GM13977 (cell line): ENCODE measurements around the gene KRTAP9-2.
"Not testable (repeated sequence)": the region's sequence is repeated elsewhere in the genome, so short reads cannot be mapped to it uniquely, and the experiment has no call there.

Experiments used
- DNase-seq: peaks from one replicate; pipeline ENCODE4 v3.0.0; 2012; ENCODE audit warnings: low spot score
- in situ Hi-C: fragments of 300-500 bp; cut with MboI; formaldehyde crosslinking; loops from one replicate; pipeline ENCODE4 v1.12.0; 2022; ENCODE audit warnings: low sequenced_read_pairs, low pct_unique_long_range_greater_than_20kb, mixed read lengths, inconsistent platforms; ENCODE audit not compliant: unreplicated experiment
- TF ChIP-seq, protein P1 (sequence below): IDR thresholded peaks from 2 replicates; pipeline ENCODE4 v1.5.1; 2012; ENCODE audit warnings: mild to moderate bottlenecking, control low read depth; ENCODE audit not compliant: insufficient read depth; ENCODE audit errors: extremely low read depth, missing control alignments

KRTAP9-2 gene

DNA sequence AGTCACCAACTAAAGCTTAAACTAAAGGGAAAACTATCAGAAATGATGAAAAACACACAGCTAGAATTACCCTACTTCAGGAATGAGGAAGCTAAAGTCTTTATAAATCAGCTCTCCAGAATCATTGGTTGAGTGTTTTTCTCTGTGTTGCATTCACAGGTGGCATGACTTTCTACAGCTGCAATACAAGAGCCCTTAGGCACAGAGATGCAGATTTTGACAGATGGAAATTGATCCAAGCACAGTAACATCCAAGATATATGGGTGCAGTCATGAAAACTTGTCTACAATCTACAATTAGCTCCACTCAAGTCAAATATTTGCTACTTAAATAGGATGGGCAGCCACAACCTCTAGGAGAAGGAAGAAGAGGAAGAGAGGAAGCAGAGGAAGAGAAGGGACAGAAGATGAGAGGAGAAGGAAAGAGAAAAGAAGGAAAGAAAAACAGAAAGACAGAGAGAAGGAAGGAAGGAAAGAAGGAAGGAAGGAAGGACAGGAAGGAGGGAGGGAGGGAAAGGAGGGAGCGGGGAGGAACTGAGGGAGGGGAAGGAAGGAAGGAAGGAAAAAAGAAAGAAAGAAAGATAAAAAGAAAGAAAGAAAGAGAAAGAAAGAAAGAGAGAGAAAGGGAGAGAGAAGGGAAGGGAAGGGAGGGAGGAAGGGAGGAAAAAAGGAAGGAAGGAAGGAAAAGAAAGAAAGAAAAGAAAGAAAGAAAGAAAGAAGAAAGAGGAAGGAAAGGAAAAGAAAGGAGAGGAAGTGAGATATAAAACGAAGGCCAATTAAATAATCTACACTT is 20.7 kb downstream of the KRTAP9-2 start:
- DNase-seq, in situ Hi-C loops: not testable (repeated sequence)

DNA sequence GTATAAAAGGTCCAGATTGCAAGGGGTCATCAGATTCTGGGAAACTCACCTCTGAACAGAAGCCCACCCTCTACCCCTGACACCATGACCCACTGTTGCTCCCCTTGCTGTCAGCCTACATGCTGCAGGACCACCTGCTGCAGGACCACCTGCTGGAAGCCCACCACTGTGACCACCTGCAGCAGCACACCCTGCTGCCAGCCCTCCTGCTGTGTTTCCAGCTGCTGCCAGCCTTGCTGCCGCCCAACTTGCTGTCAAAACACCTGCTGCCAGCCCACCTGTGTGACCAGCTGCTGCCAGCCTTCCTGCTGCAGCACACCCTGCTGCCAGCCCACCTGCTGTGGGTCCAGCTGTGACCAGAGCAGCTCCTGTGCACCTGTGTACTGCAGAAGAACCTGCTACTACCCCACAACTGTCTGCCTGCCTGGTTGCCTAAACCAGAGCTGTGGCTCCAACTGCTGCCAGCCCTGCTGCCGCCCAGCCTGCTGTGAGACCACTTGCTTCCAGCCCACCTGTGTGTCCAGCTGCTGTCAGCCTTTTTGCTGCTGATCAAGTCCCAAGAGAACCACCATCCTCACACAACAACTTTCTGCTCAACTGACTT is 23.3 kb downstream of the KRTAP9-2 start, which contains the start of gene KRTAP9-4:
Gene KRTAP9-4 (plus strand): TSS at position 51 of the 604 bp plus-strand sequence. CDS start 34 bp downstream, at position 85.
- DNase-seq, in situ Hi-C loops: not testable (repeated sequence)

DNA sequence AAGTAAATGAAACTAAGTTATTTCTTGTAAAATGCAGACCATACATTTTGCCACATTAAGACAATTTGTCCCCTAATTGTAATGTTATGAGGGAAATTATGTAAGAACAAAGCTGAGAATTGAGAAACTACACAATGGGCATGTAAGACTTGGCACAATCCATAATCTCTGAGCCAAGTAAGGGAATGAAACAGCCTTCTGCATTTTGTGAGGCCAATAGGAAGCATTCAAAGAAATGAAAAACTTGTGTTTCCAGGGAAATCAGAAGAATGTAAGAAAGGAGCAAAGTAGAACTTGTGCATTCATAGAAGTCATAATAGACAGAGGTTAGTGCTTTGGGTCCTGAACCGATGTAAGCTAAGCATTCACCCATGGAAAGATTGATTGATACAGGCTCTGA is 24.8 kb downstream of the KRTAP9-2 start:
- in situ Hi-C loops = no loop called here
- TF ChIP-seq, protein P1, sequence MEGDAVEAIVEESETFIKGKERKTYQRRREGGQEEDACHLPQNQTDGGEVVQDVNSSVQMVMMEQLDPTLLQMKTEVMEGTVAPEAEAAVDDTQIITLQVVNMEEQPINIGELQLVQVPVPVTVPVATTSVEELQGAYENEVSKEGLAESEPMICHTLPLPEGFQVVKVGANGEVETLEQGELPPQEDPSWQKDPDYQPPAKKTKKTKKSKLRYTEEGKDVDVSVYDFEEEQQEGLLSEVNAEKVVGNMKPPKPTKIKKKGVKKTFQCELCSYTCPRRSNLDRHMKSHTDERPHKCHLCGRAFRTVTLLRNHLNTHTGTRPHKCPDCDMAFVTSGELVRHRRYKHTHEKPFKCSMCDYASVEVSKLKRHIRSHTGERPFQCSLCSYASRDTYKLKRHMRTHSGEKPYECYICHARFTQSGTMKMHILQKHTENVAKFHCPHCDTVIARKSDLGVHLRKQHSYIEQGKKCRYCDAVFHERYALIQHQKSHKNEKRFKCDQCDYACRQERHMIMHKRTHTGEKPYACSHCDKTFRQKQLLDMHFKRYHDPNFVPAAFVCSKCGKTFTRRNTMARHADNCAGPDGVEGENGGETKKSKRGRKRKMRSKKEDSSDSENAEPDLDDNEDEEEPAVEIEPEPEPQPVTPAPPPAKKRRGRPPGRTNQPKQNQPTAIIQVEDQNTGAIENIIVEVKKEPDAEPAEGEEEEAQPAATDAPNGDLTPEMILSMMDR = no peak
- no peak for DNase-seq

DNA sequence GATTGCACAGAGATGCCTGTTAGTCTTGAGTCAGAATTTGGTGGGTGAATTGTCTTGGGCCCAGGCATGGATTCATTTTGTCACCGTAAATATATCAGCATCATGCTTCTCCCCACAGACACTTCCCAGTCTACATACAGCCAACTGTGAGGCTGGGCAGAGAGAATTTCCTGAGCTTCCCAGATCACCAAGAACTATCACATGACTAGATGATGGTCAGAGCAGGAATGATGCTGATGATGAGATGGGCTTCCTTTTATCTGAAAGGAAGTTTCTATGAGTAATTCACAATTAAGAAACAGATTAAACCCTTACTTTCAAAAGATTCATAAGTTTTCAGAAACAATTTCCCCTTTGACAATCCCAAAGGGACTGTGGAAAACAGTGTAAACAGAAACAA is 28.4 kb downstream of the KRTAP9-2 start:
- no peak for DNase-seq
- TF ChIP-seq, protein P1 = no peak
- in situ Hi-C loops = no loop called here

DNA sequence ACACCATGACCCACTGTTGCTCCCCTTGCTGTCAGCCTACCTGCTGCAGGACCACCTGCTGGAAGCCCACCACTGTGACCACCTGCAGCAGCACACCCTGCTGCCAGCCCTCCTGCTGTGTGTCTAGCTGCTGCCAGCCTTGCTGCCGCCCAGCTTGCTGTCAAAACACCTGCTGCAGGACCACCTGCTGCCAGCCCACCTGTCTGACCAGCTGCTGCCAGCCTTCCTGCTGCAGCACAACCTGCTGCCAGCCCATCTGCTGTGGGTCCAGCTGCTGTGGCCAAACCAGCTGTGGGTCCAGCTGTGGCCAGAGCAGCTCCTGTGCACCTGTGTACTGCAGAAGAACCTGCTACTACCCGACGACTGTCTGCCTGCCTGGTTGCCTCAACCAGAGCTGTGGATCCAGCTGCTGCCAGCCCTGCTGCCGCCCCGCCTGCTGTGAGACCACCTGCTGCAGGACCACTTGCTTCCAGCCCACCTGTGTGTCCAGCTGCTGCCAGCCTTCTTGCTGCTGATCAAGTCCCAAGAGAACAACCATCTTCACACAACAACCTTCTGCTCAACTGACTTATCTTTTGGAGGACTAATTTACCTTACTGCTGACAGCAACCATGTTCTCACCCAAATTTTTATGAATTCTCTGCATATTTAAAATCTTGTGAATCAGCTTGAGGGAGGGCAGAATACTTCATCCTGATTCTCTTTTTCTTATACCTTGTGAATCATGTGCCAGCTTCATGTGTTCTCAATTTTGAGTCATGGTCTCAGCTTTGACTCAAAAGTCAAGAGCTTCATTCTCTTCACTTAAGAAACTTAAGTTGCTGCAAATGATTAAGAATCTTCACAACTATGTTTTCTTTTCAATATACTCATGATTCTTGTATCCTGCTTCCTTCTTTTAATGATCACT is 29.2 kb downstream of the KRTAP9-2 start, which contains the start of gene KRTAP9-9:
Gene KRTAP9-9 (plus strand): TSS at position 4 of the 910 bp plus-strand sequence.
- in situ Hi-C loops = not testable (repeated sequence)
- DNase-seq = peak; percentile 0

DNA sequence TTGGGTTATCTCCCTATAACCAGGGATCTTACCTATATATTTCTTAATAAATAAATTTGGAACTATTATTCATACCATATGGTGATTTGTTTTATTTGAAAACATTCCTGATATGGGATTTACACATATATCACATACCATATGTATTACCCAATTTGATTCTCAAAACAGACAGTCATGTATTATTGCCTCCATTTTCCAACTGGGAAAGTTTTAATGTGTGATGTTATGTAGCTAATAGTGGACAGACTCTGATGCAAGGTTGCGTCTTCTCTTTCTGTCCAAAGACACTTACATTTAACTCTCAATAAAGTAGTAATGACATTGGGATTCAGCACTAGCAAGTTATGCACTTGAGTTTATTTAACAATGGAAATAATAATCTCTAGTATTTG is 29.8 kb downstream of the KRTAP9-2 start:
- TF ChIP-seq, protein P1 = no peak
- in situ Hi-C loops = no loop called here
- DNase-seq = peak; percentile 0

DNA sequence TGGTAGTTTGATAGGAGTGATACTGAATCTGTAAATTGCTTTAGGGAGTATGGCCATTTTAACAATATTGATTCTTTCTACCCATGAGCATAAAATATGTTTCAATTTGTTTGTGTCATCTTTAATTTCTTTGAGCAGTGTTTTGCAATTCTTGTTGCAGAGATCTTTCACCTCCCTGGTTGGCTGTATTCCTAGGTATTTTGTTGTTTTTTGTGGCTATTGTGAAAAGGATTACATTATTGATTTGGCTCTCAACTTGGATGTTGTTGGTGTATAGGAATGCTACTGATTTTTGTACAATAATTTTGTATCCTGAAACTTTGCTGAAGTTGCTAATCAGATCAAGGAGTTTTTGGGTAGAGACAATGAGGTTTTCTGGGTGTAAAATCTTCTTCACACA is 32.0 kb downstream of the KRTAP9-2 start:
- no peak for DNase-seq
- TF ChIP-seq, protein P1 = no peak
- in situ Hi-C loops = no loop called here
